Measurements from ENCODE around the gene TAB2. TPM values are rescaled to one million over a fixed set of nuclear protein-coding genes. Genes with fewer than 3 reads are reported as not detected.
"Not testable (repeated sequence)": the region's sequence is repeated elsewhere in the genome, so short reads cannot be mapped to it uniquely, and the experiment has no call there.

The TAB2 gene
- total RNA-seq, 1 donor from 2014 or later: 57.6 TPM

DNA sequence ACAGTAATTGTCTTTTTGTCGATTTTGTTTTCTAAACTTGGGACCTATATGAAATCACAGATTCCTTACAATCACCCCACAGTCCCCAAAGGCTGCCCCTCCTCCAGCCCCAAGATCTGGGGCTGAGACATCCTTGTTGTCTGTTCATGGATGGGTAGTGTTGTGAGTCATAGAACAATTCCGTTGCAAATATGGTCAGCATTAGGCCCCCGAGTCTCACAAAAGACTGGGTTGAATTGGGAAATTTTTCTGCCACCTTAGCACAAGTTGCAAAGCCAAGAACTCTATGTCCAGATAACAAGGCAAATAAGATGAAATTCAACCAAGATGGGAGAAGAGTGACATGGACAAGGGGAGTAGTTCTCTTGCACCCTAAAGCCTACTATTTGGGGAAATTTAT, 10.5 kb upstream of the TAB2 start:
- DNase-seq (no peak), ATAC-seq (no peak)
- intact Hi-C loops (cut with micrococcal nuclease): no loop called here

DNA sequence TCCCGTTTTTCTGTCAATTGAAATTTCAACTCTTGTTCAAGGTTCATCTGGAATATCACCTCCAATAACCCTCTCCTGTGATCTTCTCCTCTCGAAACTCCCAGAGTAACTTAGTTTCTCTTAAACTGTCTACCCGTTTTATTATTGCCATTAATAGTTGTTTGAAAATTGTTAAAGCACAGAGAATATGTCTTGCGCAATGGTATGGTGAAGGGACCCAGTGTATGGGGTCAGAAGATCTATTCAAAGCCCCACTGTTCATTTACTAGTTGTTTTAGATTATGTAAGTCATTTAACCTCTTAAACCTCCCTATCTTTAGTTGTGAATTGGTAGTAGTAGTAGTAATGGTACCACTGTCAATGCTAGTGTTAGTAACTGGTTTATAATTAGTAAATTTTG, 6.2 kb upstream of the TAB2 start:
- no peak for DNase-seq
- no peak for ATAC-seq
- intact Hi-C loops (cut with micrococcal nuclease): no loop called here

DNA sequence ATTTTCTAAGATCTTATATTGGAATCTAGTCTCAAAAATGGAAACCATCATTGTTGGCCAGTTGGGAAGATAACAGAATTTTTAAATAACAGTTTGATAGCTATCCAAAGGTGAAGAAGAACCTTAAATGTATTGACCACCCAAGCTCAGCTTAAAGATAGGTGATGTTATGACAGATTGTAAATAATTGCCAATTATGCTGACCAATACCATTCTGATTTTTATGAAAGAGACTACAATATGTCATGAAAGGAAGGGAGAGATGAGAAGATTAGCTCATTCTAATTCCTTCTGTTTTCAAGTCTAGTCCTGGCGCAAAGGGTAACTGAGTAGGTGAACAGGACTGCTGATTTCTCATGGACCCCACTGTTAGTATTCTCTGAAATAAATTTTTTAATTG, 5.7 kb upstream of the TAB2 start:
- intact Hi-C loops (cut with micrococcal nuclease): no loop called here
- ATAC-seq: no peak
- no peak for DNase-seq

DNA sequence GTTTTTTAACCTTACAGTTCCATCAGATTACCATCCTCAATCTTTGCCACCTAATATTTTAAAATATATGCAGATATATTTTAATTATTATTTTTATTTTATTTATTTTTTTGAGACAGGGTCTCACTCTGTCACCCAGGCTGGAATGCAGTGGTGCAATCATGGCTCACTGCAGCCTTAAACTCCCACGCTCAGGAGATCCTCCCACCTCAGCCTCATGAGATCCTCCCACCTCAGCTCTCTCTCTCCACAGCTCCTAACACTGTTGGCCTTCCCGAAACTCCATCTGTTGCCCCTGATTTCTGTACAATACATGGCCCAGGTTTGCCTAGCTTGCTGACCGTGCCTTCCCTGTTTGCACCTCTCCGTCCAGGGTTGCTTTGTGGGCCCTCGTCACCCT, 4.4 kb upstream of the TAB2 start:
- intact Hi-C loops (cut with micrococcal nuclease): no loop called here
- ATAC-seq (no peak), DNase-seq (no peak)

DNA sequence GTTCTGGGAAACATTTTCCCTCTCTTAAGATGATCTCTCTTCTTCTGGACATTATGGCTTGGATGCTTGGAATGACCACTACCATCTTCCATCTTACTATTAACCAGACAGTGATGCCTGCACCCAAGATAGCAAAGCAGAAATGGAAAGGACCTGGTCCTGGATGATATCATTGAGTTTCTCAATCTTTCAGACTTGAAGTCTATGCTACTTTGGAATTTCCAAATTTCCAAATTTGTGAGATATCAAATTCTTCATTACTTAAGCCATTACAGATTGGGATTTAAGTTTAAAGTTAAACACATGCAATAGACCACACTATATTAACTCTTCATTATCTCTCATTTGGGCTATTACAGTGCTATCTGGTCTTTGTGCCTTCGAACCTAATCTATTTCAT, 3.7 kb upstream of the TAB2 start:
- ATAC-seq: no peak
- intact Hi-C loops (cut with micrococcal nuclease): no loop called here
- no peak for DNase-seq

DNA sequence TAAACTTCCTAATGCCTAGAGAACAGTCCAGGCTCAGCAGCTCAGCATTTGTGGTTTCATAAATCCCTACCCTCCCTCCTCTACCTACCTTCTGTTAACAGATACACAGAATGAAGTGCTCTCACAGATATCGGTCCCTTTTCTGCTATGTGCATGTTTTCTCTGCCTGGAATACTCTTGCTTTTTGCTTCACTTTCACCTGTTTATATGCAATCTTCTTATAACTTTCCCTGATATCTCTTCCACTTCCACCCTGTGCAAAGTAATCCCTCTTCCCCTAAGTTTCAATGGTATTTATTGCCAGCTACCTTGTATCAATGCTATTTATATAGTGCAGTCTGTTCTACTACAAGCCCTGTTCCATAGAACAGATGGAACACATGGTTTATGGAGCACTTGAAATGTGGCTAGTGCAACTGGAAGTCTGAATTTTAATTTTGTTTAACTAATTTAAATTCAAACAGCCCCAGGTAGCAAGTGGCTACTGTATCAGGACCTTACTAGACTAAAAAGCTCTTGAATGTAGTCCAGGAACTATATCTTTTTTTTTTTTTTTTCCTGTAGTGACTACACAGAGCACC, 3.1 kb upstream of the TAB2 start:
- intact Hi-C loops (cut with micrococcal nuclease): no loop called here
- no peak for ATAC-seq
- no peak for DNase-seq

DNA sequence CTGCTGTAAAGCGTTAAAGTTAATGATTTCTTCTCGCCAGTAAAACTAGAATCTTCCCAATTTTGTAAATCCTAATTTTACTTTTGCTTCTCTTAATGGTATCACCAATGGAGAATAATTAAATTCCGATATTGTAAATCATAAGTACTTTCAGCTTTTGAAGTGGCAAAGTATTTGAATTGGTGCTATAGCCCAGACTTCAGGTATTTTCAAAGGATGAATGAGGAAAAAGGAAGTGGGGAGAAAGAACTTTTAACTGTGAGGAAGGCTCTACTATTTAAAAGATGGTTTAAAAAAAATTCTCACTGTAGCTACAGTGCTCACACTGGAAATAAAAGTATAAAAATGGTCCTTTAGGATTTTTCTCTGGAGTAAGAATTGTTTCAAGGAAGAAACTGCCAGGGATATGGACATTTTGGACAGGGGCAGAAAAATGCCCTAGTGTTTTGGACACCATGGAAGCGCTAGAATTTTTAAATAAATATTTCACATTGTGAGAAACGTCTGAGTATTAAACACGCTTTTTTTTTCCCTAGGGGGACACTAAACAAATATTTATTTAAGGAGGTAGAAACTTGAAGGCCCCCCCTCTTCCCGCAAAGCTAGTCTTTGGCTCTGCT, 1.3 kb upstream of the TAB2 start:
- intact Hi-C loops (cut with micrococcal nuclease): no loop called here
- no peak for DNase-seq
- ATAC-seq: no peak

DNA sequence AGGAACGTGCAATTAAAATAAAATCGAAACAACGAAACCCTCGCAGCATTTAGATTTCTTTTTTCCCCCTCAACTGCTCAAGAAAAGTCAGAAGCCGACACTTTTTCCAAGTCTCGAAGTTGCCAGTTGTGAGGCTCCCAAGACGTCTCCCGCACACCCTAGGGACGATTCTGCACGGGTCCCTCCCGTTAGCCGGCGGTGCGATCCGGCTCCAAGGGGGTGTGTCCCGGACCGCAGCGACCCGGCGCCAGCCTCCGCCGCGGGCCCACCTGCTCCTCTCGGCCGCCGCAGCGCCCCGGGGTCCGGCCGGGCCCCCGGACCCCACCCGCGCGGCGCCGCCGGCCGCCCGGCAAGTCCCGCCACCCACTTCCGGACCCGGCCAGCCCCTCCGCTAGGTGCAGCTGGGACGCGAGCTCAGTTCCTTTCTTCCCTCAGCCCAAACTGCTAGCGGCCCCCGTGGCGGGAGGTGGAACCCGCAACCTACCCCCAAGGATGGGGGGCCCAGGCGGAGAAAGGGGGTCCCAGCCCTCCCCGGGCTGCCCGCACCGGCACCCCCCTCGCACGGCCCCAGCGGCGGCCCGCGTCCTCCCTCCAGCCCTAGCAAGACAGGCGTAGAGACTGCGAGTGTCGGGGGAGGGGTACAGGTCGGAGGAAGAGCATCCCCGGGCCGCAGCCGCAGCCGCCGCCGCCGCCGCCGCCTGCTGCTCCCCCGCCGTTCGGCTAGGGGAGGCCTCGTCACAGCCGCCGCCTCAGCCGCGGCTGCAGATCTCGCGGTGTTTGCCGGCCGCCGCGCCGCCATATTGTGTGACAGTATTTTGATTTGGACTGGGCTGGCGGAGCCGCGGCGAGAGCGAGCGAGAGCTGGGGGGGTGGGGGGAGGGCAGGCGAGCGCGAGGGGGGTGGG, 520 bp upstream of the TAB2 start:
- DNase-seq (peak; percentile 96), ATAC-seq (peak; percentile 95)
- intact Hi-C loops (cut with micrococcal nuclease): no loop called here

DNA sequence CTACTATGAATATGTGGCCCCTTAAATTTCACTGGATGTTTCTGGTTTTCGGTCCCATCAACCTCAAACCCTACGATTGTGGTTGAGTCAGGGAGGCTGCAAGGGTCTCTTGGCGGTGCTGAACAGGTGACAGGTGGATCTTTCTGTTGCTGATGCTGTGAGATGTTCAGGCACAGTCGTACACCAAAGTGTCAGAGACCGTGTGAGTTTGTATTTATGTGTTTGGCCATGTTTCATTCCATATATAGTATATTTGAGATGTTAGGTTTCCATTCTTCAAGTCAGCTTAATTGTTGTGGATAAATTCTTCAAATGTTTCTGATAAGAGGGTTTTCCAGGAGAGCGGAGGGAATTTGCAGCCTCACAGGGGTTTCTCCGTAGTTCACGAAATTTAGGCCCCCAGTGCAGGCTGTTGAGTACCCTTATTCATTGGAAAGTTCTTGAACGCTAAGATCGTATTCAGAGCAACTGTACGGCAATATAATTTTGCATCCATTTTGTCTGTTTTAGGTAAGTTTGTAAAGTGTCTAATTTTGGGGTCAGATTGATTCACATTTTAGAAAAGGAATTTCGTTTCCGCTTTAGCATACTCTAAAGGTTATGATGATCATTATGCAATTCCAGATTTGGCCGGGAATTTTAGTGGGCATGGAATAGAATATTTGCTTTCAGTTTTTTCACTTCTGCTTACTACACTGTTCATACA, 1.2 kb downstream of the TAB2 start:
- ATAC-seq: no peak
- DNase-seq: no peak
- intact Hi-C loops (cut with micrococcal nuclease): no loop called here

DNA sequence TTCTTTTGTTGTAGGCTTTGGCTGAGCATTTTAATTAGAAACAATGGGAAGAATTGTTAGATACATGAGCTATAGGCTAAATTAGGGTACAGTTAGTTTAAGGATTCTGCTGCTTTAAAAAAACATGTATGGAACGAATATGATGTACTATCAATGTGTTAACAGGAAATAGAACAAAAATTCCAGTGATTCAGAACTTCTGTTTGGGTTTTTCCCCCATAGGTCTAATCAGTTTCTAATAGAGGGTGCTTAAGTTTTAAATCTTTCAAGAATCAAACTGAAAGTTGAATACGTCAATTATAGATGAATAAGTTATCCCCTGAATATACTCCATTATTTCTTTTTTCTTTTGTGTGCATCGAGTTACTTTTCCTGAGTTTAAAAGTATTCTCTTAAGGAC, 1.9 kb downstream of the TAB2 start:
- DNase-seq: no peak
- intact Hi-C loops (cut with micrococcal nuclease): no loop called here
- ATAC-seq: no peak

DNA sequence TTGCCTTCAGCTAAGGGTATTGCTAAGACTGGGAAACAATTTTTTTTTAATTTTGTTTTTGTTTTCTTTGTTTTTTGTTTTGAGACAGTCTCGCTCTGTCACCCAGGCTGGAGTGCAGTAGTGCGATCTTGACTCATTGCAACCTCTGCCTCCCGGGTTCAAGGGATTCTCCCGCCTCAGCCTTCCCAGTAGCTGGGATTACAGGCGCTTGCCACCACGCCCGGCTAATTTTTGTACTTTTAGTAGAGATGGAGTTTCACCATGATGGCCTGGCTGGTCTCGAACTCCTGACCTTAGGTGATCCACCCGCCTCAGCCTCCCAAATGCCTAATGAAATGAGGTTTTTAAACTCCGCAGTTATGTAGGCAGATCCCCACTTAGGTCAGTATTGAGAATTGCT, 2.5 kb downstream of the TAB2 start:
- intact Hi-C loops (cut with micrococcal nuclease): loop anchor here (10.0 kb wide), 1 partner anchor 95 kb away; no protein-coding TSS in a partner anchor
- not testable (repeated sequence) for DNase-seq, ATAC-seq

DNA sequence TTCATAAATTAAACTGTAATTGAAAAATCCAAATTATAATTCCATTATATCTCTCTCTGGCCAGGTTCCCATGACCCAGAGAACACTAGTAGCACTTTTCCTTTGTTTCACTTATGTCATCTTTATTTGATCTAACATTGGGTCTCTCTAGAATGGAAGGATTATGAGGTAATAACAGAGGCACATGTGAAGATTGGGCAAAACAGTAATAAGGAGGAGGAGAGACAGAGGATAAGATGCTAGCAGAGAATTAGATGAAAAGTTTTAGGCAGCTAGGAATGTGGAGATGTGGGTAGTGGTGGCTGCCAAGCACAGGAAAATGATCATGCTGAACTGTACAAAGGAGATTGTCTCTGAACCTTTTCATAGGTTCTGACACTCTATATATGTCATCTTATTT, 3.3 kb downstream of the TAB2 start:
- no peak for ATAC-seq
- DNase-seq: no peak
- intact Hi-C loops (cut with micrococcal nuclease): loop anchor here (10.0 kb wide), 1 partner anchor 94 kb away; no protein-coding TSS in a partner anchor

DNA sequence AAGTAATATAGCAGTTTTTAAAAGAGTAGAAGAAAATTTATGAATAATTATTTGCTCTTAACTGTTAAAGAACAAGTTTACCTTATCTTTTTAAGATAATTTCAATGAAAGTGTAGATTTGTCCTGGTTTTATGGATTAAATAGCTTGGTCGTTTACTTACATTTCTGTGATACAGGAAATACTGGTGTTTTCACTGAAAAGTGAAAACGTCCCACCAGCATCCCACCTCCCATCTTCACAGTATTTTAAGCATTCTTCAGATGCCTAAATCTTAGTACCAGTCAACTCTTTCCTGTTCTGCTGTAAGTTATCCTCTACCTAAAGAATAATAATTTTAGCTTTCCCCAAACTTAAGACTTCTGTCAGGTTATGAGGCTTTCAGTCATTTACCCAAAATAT, 5.8 kb downstream of the TAB2 start:
- no peak for ATAC-seq
- intact Hi-C loops (cut with micrococcal nuclease): loop anchor here (10.0 kb wide), 1 partner anchor 91 kb away; no protein-coding TSS in a partner anchor
- no peak for DNase-seq

DNA sequence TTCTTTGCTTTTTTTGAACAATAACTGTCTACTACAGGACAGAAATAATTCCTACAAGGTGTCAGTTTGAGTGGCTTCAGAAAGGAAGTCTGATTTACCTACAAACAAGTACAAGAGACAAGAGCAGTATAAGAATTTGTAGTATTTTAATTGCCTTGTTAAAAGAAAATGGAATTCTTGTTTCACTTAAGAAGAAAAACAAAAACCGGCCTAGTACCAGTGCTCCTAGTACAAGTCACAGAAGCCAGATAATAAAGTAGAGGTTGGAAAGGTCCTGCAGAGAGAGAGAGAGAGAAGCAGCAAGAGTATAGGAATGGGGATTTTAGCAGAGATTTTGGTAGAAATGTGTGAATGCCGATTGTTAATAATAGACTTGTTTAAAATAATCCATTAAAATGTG, 6.4 kb downstream of the TAB2 start:
- ATAC-seq (peak; percentile 54), DNase-seq (no peak)
- intact Hi-C loops (cut with micrococcal nuclease): loop anchor here (10.0 kb wide), 1 partner anchor 91 kb away; no protein-coding TSS in a partner anchor

DNA sequence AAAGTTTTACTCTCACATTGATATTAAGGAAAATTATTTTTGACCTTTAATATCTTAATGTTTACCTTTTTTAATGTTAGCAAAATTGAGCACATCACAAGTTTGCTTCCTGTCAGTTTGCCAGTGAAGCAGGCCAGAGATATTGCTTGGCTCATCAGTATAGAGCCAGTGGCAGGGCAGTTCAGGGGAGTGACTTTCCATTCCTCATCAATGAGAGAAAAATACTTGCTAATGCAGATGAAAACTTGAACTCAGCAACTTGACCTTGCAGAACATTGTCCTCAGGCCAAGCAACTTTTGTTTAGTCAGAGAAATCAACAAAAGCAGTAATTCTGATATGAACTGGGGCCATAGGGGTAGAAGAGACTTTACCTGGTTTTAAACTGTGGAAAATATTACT, 6.9 kb downstream of the TAB2 start:
- intact Hi-C loops (cut with micrococcal nuclease): loop anchor here (10.0 kb wide), 1 partner anchor 90 kb away; no protein-coding TSS in a partner anchor
- DNase-seq (no peak), ATAC-seq (peak; percentile 64)

DNA sequence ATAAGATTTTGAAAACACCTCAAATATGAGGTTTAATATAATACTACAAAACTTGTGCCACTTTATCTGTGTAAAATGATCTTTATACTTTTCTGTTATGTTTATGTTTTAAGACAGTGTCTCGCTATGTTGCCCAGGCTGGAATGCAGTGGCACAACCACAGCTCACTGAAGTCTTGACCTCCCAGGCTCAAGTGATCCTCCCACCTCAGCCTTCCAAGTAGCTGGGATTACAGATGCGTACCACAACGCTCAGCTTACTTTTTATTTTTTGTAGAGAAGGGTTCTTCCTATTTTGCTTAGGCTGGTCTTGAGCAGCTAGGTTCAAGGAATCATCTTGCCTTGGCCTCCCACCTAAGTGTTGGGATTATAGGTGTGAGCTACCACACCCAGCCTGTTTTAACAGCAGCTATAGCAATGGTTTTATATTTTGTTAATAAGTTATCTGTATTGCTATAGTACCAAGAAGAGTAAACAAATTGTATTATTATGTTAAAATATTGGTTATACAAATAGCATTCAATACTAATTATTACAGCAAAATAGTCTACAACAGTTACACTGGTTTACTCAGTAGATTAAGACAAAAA, 8.2 kb downstream of the TAB2 start:
- DNase-seq: no peak
- intact Hi-C loops (cut with micrococcal nuclease): loop anchor here (10.0 kb wide), 1 partner anchor 89 kb away; no protein-coding TSS in a partner anchor
- no peak for ATAC-seq

DNA sequence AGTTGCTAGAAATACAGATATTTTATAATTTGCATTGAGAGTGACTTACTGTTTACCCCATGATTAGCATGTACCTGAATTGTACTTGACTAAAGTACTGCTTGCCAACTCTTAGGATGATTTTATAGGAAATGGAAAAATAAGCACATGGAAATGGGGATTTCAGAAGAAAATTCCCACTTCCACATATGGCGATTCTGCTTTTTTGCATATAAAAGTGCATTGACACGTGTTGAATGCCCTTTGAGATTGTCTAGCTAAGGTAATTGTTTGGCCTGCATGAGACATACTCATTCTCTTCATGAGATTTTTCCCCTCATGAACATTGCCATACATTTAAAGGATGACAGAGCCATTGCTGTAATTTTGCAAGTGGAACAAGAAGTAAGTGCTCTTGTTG, 10.1 kb downstream of the TAB2 start:
- intact Hi-C loops (cut with micrococcal nuclease): loop anchor here (10.0 kb wide), 1 partner anchor 87 kb away; no protein-coding TSS in a partner anchor
- no peak for DNase-seq
- ATAC-seq: no peak

DNA sequence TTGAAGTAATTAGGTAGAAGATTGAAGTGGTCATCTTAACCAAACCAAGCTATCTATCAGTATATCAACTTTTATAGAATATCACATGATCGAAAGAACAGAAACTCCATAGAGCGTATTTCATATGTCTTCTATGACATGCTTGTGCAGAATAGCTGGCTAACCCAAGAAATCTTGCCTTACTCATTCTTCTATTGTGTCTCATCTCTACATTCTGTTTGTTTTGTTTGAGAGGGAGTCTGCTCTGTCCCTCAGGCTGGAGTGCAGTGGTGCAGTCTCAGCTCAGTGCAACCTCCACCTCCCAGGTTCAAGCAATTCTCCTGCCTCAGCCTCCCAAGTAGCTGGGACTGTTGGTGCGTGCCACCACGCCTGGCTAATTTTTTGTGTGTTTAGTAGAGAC, 10.6 kb downstream of the TAB2 start:
- ATAC-seq (no peak), DNase-seq (no peak)
- intact Hi-C loops (cut with micrococcal nuclease): loop anchor here (10.0 kb wide), 1 partner anchor 87 kb away; no protein-coding TSS in a partner anchor

DNA sequence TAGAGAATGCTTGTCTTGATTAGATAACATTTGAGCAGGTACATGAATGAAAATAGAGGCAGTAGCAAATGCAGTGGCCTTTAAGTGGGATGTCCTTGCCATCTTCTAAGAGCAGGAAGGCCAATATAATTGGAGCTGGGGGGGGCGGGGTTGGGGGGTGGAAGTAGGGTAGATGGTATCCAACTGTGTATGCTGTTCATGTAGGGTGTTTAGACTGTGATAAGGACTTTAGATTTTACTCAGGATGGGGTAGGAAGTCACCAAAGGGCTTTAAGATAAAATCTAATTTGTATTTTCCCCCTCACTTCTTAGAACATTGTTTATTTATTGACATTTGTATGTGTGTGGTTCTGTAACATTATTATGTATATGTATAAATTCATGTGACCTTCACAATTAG, 12.0 kb downstream of the TAB2 start:
- ATAC-seq: no peak
- no peak for DNase-seq
- intact Hi-C loops (cut with micrococcal nuclease): loop anchor here (10.0 kb wide), 1 partner anchor 85 kb away; no protein-coding TSS in a partner anchor
